Immature natural killer cell (primary cell): ENCODE results near the gene MCM10. TPM values are rescaled to one million over a fixed set of nuclear protein-coding genes. Genes with fewer than 3 reads are reported as not detected.

ENCODE experiments used
- DNase-seq, 3 donors: peaks; one replicate each; pipeline ENCODE4 v3.0.0; 2022; ENCODE audit warnings: mixed read lengths in 1 of 3
- H3K27ac Mint-ChIP-seq, 6 donors: one replicate each; pipeline ENCODE4 v1.8.0; 2020; ENCODE audit warnings: mixed read lengths in 6 of 6, mild to moderate bottlenecking in 5 of 6, inconsistent platforms in 4 of 6, moderate library complexity in 3 of 6
- H3K27me3 Mint-ChIP-seq, 3 donors: one replicate each; pipeline ENCODE4 v1.8.0; 2020 to 2021; ENCODE audit warnings: low read depth in 3 of 3, mild to moderate bottlenecking in 3 of 3, mixed read lengths in 3 of 3, moderate library complexity in 3 of 3, inconsistent platforms in 1 of 3
- H3K36me3 Mint-ChIP-seq, 3 donors: one replicate each; pipeline ENCODE4 v1.8.0; 2020; ENCODE audit warnings: mixed read lengths in 3 of 3, inconsistent platforms in 2 of 3, mild to moderate bottlenecking in 2 of 3
- H3K4me1 Mint-ChIP-seq, 2 donors: one replicate each; pipeline ENCODE4 v1.8.0; 2020; ENCODE audit warnings: inconsistent platforms in 2 of 2, mild to moderate bottlenecking in 2 of 2, mixed read lengths in 2 of 2, moderate library complexity in 1 of 2
- H3K4me3 Mint-ChIP-seq, 5 donors: one replicate each; pipeline ENCODE4 v1.8.0; 2020; ENCODE audit warnings: mild to moderate bottlenecking in 5 of 5, mixed read lengths in 5 of 5, inconsistent platforms in 3 of 5, moderate library complexity in 3 of 5
- H3K9me3 Mint-ChIP-seq, 6 donors: one replicate each; pipeline ENCODE4 v1.8.0; 2020; ENCODE audit warnings: mild to moderate bottlenecking in 6 of 6, mixed read lengths in 6 of 6, inconsistent platforms in 4 of 6, moderate library complexity in 3 of 6
- polyA plus RNA-seq, 3 donors: library from polyadenylated mRNA; unstranded; fragments of 300-500 nt; fragmentation: Illumina TruSeq; gene quantifications; one replicate each; pipeline ENCODE4 v1.2.3, GENCODE V29; 2021

The MCM10 gene
- polyA plus RNA-seq, 3 donors from 2014 or later, result 0.13 to 0.58 (median 0.55) TPM

- Mint-ChIP-seq H3K4me1 (no peaks in the 10 kb centered on the region), H3K27ac (no peak overlapping the region)
- DNase-seq, result no peak
Observed at GRCh38 chr10:13183625-13184024, 22.3 kb downstream of the MCM10 start.

DNA sequence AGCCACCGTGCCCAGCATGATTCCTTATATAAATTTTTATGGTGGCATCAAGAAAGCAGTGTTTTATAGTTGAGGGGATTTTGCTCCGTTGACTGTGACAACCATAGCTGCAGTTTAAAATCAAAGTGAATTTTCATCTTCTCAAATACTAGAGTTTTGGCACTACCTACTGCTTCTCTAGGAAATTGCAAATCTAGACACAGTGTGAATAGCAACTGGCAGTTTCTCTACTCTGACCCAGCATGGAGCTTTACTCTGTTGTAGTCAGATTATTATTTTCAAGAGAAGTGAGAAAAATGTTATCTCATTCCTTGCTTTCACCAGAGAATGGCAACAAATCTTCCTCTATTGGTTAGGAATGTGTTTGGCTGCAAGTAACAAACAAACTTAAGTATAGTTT, 22.9 kb downstream of the MCM10 start:
- Mint-ChIP-seq H3K27me3 (no peaks in the 10 kb centered on the region), H3K36me3 (peaks cover 0 to 3% (median 0%) of the 10 kb centered on the region in 3 donors), H3K4me1 (no peaks in the 10 kb centered on the region), H3K4me3 (no peak overlapping the region), H3K9me3 (no peaks in the 10 kb centered on the region), H3K27ac (no peak overlapping the region)
- no peak for DNase-seq

More at GRCh38 chr10:13183625-13184024, 22.3 kb downstream of the MCM10 start:
- Mint-ChIP-seq H3K27me3 (no peaks in the 10 kb centered on the region), H3K4me3 (no peak overlapping the region), H3K9me3 (no peaks in the 10 kb centered on the region), H3K36me3 (peaks cover 0 to 3% (median 0%) of the 10 kb centered on the region in 3 donors)

GRCh38 chr10:13184730-13185514, 23.6 kb downstream of the MCM10 start:
- Mint-ChIP-seq H3K4me3 (no peak overlapping the region), H3K27ac (no peak overlapping the region), H3K4me1 (no peaks in the 10 kb centered on the region), H3K36me3 (peaks cover 0 to 3% (median 0%) of the 10 kb centered on the region in 3 donors), H3K27me3 (no peaks in the 10 kb centered on the region), H3K9me3 (no peaks in the 10 kb centered on the region)
- DNase-seq, result no peak

DNA sequence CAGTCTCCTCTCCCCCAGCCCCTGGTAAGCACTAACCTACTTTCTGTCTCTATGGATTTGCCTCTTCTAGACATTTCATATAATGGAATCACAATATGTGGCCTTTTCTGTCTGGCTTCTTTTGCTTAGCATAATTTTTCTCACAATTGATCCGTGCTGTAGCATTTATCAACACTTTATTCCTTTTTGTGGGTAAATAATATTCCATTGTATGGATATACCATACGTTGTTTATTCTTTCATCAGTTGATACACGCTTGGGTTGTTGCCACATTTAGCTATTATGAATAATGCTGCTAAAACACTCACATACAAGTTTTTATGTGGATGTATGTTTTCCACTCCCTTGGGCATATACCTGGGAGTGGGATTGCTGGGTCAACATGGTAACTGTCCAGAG, 25.8 kb downstream of the MCM10 start:
- Mint-ChIP-seq H3K4me1 (no peaks in the 10 kb centered on the region), H3K36me3 (peaks cover 0 to 3% (median 0%) of the 10 kb centered on the region in 3 donors), H3K27ac (no peak overlapping the region), H3K4me3 (no peak overlapping the region), H3K27me3 (no peaks in the 10 kb centered on the region), H3K9me3 (no peaks in the 10 kb centered on the region)
- DNase-seq, result no peak

- DNase-seq, result no peak
- no peaks in the 10 kb centered on the region for H3K27me3 Mint-ChIP-seq
- no peaks in the 10 kb centered on the region for H3K4me1 Mint-ChIP-seq
- H3K9me3 Mint-ChIP-seq, result no peaks in the 10 kb centered on the region
- H3K36me3 Mint-ChIP-seq, result peaks cover 0 to 3% (median 0%) of the 10 kb centered on the region in 3 donors
- H3K4me3 Mint-ChIP-seq, result no peak overlapping the region
- H3K27ac Mint-ChIP-seq, result no peak overlapping the region
Observed at GRCh38 chr10:13188593-13188992, 27.2 kb downstream of the MCM10 start.

DNA sequence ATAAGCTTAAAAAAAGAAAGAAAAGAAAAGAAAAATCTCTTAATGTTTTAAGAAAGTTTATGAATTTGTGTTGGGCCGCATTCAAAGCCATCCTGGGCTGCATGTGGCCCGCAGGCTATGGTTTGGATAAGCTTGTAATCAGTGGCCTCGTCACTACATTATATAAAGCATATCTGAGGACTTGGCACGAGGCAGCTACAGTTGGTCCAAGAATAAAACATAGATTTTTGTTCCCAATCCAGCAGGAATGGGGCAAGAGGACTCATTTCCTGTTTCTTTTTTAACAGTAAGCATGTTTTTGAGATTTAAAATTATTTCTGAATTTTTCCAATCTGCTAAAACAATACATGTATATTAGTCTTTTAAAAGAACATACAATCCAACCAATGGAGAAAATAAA, 28.6 kb downstream of the MCM10 start:
- Mint-ChIP-seq H3K27me3 (no peaks in the 10 kb centered on the region), H3K4me1 (no peaks in the 10 kb centered on the region), H3K36me3 (peaks cover 0 to 3% (median 0%) of the 10 kb centered on the region in 3 donors), H3K4me3 (no peak overlapping the region), H3K27ac (no peak overlapping the region), H3K9me3 (no peaks in the 10 kb centered on the region)
- no peak for DNase-seq

GRCh38 chr10:13190816-13191215, 29.5 kb downstream of the MCM10 start:
- H3K27ac Mint-ChIP-seq, result no peak overlapping the region
- H3K36me3 Mint-ChIP-seq, result peaks cover 0 to 3% (median 0%) of the 10 kb centered on the region in 3 donors
- no peaks in the 10 kb centered on the region for H3K27me3 Mint-ChIP-seq
- DNase-seq, result no peak
- no peaks in the 10 kb centered on the region for H3K9me3 Mint-ChIP-seq
- no peaks in the 10 kb centered on the region for H3K4me1 Mint-ChIP-seq
- no peak overlapping the region for H3K4me3 Mint-ChIP-seq

- no peak overlapping the region for H3K4me3 Mint-ChIP-seq
- DNase-seq, result no peak
- no peaks in the 10 kb centered on the region for H3K4me1 Mint-ChIP-seq
- peaks cover 0 to 3% (median 0%) of the 10 kb centered on the region in 3 donors for H3K36me3 Mint-ChIP-seq
- H3K27ac Mint-ChIP-seq, result no peak overlapping the region
- no peaks in the 10 kb centered on the region for H3K9me3 Mint-ChIP-seq
- no peaks in the 10 kb centered on the region for H3K27me3 Mint-ChIP-seq
Observed at GRCh38 chr10:13191362-13191761, 30.0 kb downstream of the MCM10 start.

- Mint-ChIP-seq H3K36me3 (no peaks in the 10 kb centered on the region), H3K27me3 (no peaks in the 10 kb centered on the region), H3K27ac (no peak overlapping the region), H3K9me3 (no peaks in the 10 kb centered on the region), H3K4me1 (no peaks in the 10 kb centered on the region), H3K4me3 (no peak overlapping the region)
- no peak for DNase-seq
Observed at GRCh38 chr10:13193637-13194036, 32.3 kb downstream of the MCM10 start.

GRCh38 chr10:13195016-13195415, 33.7 kb downstream of the MCM10 start:
- DNase-seq, result no peak
- H3K9me3 Mint-ChIP-seq, result no peaks in the 10 kb centered on the region
- H3K27ac Mint-ChIP-seq, result no peak overlapping the region
- H3K27me3 Mint-ChIP-seq, result no peaks in the 10 kb centered on the region
- no peak overlapping the region for H3K4me3 Mint-ChIP-seq
- no peaks in the 10 kb centered on the region for H3K4me1 Mint-ChIP-seq
- H3K36me3 Mint-ChIP-seq, result no peaks in the 10 kb centered on the region

GRCh38 chr10:13201132-13201531, 39.8 kb downstream of the MCM10 start:
- H3K36me3 Mint-ChIP-seq, result no peaks in the 10 kb centered on the region
- no peaks in the 10 kb centered on the region for H3K27me3 Mint-ChIP-seq
- no peaks in the 10 kb centered on the region for H3K9me3 Mint-ChIP-seq
- H3K27ac Mint-ChIP-seq, result no peak overlapping the region
- H3K4me1 Mint-ChIP-seq, result no peaks in the 10 kb centered on the region
- no peak for DNase-seq
- no peak overlapping the region for H3K4me3 Mint-ChIP-seq

GRCh38 chr10:13206091-13206490, 44.7 kb downstream of the MCM10 start:
- no peak overlapping the region for H3K4me3 Mint-ChIP-seq
- no peaks in the 10 kb centered on the region for H3K36me3 Mint-ChIP-seq
- DNase-seq, result no peak
- no peak overlapping the region for H3K27ac Mint-ChIP-seq
- no peaks in the 10 kb centered on the region for H3K4me1 Mint-ChIP-seq
- no peaks in the 10 kb centered on the region for H3K9me3 Mint-ChIP-seq
- no peaks in the 10 kb centered on the region for H3K27me3 Mint-ChIP-seq

DNA sequence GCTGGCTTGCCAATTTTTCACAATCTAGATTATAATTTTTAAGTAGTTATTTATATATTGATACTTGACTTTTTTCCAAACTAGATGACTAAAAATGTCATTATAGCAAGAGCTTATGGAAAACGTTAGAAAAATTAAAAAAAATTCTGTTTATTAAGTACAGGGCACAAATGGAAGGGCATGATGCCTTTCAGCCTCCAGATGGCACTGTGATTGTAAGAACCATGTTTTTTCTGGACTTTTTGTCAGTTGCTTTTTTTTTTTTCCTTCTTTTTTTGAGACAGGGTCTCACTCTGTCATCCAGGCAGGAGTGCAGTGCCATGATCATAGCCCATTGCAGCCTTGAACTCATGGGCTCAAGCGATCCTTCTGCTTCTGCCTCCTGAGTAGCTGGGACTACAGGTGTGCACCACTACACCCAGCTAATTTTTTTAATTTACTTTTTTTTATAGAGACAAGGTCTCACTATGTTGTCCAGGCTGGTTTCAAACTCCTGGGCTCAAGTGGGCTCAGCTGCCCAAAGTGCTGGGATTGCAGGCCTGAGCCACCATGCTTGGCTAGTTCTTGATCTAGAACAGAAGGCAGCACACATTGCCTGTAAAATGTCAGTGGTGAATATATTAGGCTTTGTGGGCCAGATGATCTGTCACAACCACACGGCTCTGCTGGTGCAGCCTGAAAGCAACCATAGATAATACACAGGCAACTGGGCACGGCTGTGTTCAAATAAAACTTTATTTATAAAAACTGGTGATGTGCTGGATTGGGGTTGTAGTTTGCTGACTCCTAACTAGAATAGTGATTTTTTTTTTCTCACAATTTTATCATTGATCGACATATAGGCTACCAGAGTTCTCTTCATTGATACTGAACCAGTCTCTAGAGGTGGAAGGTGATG, 45.4 kb downstream of the MCM10 start:
- Mint-ChIP-seq H3K27me3 (no peaks in the 10 kb centered on the region), H3K4me1 (no peaks in the 10 kb centered on the region), H3K27ac (no peak overlapping the region), H3K4me3 (no peak overlapping the region), H3K9me3 (no peaks in the 10 kb centered on the region), H3K36me3 (no peaks in the 10 kb centered on the region)
- DNase-seq, result no peak

- Mint-ChIP-seq H3K4me3 (no peak overlapping the region), H3K27ac (no peak overlapping the region), H3K9me3 (no peaks in the 10 kb centered on the region), H3K36me3 (no peaks in the 10 kb centered on the region), H3K4me1 (no peaks in the 10 kb centered on the region), H3K27me3 (no peaks in the 10 kb centered on the region)
- no peak for DNase-seq
Observed at GRCh38 chr10:13213163-13213562, 51.8 kb downstream of the MCM10 start.
